Upper lobe of right lung (tissue), 1 donor: ENCODE results near the gene PPT2. TPM values are rescaled to one million over a fixed set of nuclear protein-coding genes. Genes with fewer than 3 reads are reported as not detected.

Experiments
- ATAC-seq: fragments of 200-7000 bp; cut with Tn5 transposase; one replicate; pipeline ENCODE4 v1.9.1; 2020; ENCODE audit warnings: mild to moderate bottlenecking, moderate library complexity
- DNase-seq: peaks from one replicate; pipeline ENCODE4 v3.0.0-alpha.2; 2020
- H3K27ac ChIP-seq: fragments of 200-600 bp; one replicate; pipeline ENCODE4 v1.8.0; 2022
- H3K27me3 ChIP-seq: fragments of 200-600 bp; one replicate; pipeline ENCODE4 v1.8.0; 2022; ENCODE audit warnings: mild to moderate bottlenecking
- H3K36me3 ChIP-seq: fragments of 200-600 bp; one replicate; pipeline ENCODE4 v1.8.0; 2022
- H3K4me1 ChIP-seq: fragments of 200-600 bp; one replicate; pipeline ENCODE4 v1.8.0; 2022
- H3K4me3 ChIP-seq: fragments of 200-600 bp; one replicate; pipeline ENCODE4 v1.8.0; 2022; ENCODE audit warnings: mild to moderate bottlenecking
- H3K9me3 ChIP-seq: fragments of 200-600 bp; one replicate; pipeline ENCODE4 v1.8.0; 2022
- CTCF ChIP-seq: fragments of 200-600 bp; IDR thresholded peaks from one replicate; pipeline ENCODE4 v1.8.0; 2022; ENCODE audit warnings: antibody characterized with exemption
- intact Hi-C: fragments of 100-400 bp; cut with DNase I; formaldehyde crosslinking; loops from one replicate; pipeline ENCODE4 v1.11.0; 2022
- total RNA-seq: library from RNA; stranded (reverse); fragmentation: NEBNext Ultra II Directional; extraction: Animal tissue kit (Norgen Biotek cat#: 25700); gene quantifications from one replicate; pipeline ENCODE4 v1.2.1, GENCODE V29; 2021
- donor health status: DM: no; HTN: yes; CAD: no; lungs with severe emphysema.

PPT2 gene
- total RNA-seq, 1 donor from 2014 or later: 19.2 TPM

- no peaks in the 10 kb centered on the region for H3K27me3 ChIP-seq
- H3K4me3 ChIP-seq: peak overlapping the region; percentile 86
- no peaks in the 10 kb centered on the region for H3K36me3 ChIP-seq
- peak; percentile 93 for DNase-seq
- no peaks in the 10 kb centered on the region for H3K9me3 ChIP-seq
- H3K4me1 ChIP-seq: peaks cover 37% of the 10 kb centered on the region
- peak; percentile 6 for ATAC-seq
- peak; percentile 4 for TF ChIP-seq CTCF
- intact Hi-C loops: no loop called here
- H3K27ac ChIP-seq: peak overlapping the region; percentile 100
Measured at GRCh38 chr6:32195902-32196681, 42.2 kb downstream of the PPT2 start.

GRCh38 chr6:32196682-32197616 is 43.0 kb downstream of the PPT2 start:
- ATAC-seq: no peak

DNA sequence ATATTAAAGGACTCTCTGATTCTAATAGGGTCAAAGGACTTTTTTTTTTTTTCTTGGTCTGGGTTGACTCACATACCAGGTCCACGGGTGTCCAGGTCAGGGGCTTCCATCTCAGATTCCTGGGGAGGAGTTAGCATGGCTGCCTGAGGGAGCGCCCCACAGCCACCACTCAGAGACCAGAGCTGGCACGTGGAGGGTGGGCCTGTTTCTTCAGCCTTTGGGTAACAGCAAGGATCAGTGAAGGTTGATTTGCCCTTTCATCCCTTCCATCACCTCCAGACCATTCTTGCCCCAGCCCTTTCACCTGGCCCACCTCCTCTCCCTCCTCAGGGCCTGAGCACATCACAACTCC is 44.4 kb downstream of the PPT2 start:
- Histone ChIP-seq H3K4me1 (peaks cover 28% of the 10 kb centered on the region), H3K9me3 (no peaks in the 10 kb centered on the region), H3K4me3 (no peak overlapping the region), H3K36me3 (no peaks in the 10 kb centered on the region), H3K27me3 (no peaks in the 10 kb centered on the region), H3K27ac (no peak overlapping the region)
- no peak for TF ChIP-seq CTCF
- ATAC-seq (no peak), DNase-seq (no peak)
- intact Hi-C loops: no loop called here

More at GRCh38 chr6:32196682-32197616, 43.0 kb downstream of the PPT2 start:
- Histone ChIP-seq H3K4me1 (peaks cover 32% of the 10 kb centered on the region), H3K27ac (peak overlapping the region; percentile 100), H3K4me3 (peak overlapping the region; percentile 86), H3K36me3 (no peaks in the 10 kb centered on the region), H3K27me3 (no peaks in the 10 kb centered on the region), H3K9me3 (no peaks in the 10 kb centered on the region)
- peak; percentile 8 for TF ChIP-seq CTCF
- peak; percentile 70 for DNase-seq
- intact Hi-C loops: no loop called here

- intact Hi-C loops: no loop called here
- no peak overlapping the region for H3K27ac ChIP-seq
- no peak for ATAC-seq
- H3K4me3 ChIP-seq: no peak overlapping the region
- H3K4me1 ChIP-seq: peaks cover 23% of the 10 kb centered on the region
- TF ChIP-seq CTCF: no peak
- peak; percentile 61 for DNase-seq
- H3K27me3 ChIP-seq: no peaks in the 10 kb centered on the region
- no peaks in the 10 kb centered on the region for H3K36me3 ChIP-seq
- H3K9me3 ChIP-seq: no peaks in the 10 kb centered on the region
Measured at GRCh38 chr6:32198866-32199265, 44.9 kb downstream of the PPT2 start.

DNA sequence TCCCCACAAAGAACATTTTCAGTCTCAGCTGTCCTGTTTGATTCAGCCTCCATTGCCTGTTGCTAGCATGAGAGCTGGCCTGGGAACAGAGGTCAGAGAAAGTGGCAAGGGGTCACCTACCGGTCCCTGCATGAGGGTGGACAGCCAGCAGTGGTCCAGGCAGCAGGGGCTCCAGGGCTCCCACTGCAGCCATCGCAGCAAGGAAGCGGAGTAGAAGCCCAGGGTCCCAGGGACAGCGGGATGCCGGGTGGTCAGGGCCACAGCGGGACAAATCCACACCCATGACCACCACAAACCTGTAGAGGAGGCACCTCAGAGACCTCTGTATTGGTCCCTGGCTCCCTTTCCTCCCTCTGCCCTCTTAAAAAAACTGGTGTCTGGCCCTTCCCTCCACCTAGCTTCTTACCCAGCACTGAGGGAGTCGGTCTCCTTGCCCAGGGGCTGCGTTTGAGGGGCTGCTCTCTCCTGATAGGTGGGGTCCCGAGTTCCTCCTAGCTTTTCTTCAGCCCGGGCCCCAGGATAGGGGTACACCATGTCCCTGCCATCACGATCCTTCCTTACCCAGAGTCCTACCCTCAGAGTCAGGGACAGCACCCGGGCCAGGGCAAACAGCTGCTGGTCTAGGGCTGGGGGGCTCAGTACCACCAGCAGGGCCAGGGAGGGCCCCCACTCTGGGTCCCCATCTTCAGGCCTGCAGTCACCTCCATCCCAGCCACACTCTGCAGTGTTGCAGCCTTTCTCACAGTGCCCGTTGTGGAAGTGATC is 47.0 kb downstream of the PPT2 start:
- DNase-seq (no peak), ATAC-seq (no peak)
- no peak overlapping the region for H3K4me3 ChIP-seq
- peaks cover 11% of the 10 kb centered on the region for H3K4me1 ChIP-seq
- no peak overlapping the region for H3K27ac ChIP-seq
- TF ChIP-seq CTCF: no peak
- no peaks in the 10 kb centered on the region for H3K36me3 ChIP-seq
- H3K9me3 ChIP-seq: no peaks in the 10 kb centered on the region
- no peaks in the 10 kb centered on the region for H3K27me3 ChIP-seq
- intact Hi-C loops: no loop called here
